HEK293T (cell line): ENCODE results near the gene TRIM8.
"Not testable (repeated sequence)": the region's sequence is repeated elsewhere in the genome, so short reads cannot be mapped to it uniquely, and the experiment has no call there.

Source experiments
- CTCF ChIA-PET: fragments of 350-600 bp; formaldehyde crosslinking; extraction: SDS; loops from one replicate; lab custom pipeline; 2021; ENCODE audit warnings: antibody characterized with exemption, inconsistent platforms; lab: Yijun Ruan, JAX
- POLR2A ChIA-PET: fragments of 350-600 bp; formaldehyde crosslinking; extraction: SDS; loops from one replicate; lab custom pipeline; 2020; ENCODE audit warnings: antibody characterized with exemption, inconsistent platforms; lab: Yijun Ruan, JAX
- DNase-seq: peaks from one replicate; pipeline ENCODE4 v3.0.0; 2012; ENCODE audit warnings: mixed read lengths; ENCODE audit errors: extremely low spot score
- ARNT ChIP-seq: fragments of 450-650 bp; IDR thresholded peaks from 2 replicates; pipeline ENCODE4 v1.6.1; 2017; ENCODE audit warnings: mild to moderate bottlenecking
- BHLHE40 ChIP-seq: fragments of 450-650 bp; IDR thresholded peaks from 2 replicates; pipeline ENCODE4 v1.6.1; 2016; ENCODE audit warnings: mild to moderate bottlenecking, moderate library complexity, borderline replicate concordance
- CTBP1 ChIP-seq: fragments of 450-650 bp; IDR thresholded peaks from 2 replicates; pipeline ENCODE4 v1.6.1; 2016; ENCODE audit warnings: borderline replicate concordance
- ELF4 ChIP-seq: fragments of 450-650 bp; IDR thresholded peaks from 2 replicates; pipeline ENCODE4 v1.6.1; 2017; ENCODE audit warnings: antibody characterized with exemption
- FOXA1 ChIP-seq: fragments of 450-650 bp; IDR thresholded peaks from 2 replicates; pipeline ENCODE4 v1.6.1; 2016; ENCODE audit warnings: mild to moderate bottlenecking
- FOXK2 ChIP-seq: fragments of 450-650 bp; IDR thresholded peaks from 2 replicates; pipeline ENCODE4 v1.6.1; 2016; ENCODE audit warnings: mild to moderate bottlenecking
- FOXM1 ChIP-seq: fragments of 450-650 bp; IDR thresholded peaks from 2 replicates; pipeline ENCODE4 v1.6.1; 2017; ENCODE audit warnings: mild to moderate bottlenecking, borderline replicate concordance
- HDGF ChIP-seq: fragments of 450-650 bp; IDR thresholded peaks from 2 replicates; pipeline ENCODE4 v1.6.1; 2017; ENCODE audit warnings: antibody characterized with exemption, borderline replicate concordance
- L3MBTL2 ChIP-seq: fragments of 450-650 bp; conservative IDR thresholded peaks from 2 replicates; pipeline ENCODE4 v1.6.1; 2016; ENCODE audit warnings: mild to moderate bottlenecking
- LEF1 ChIP-seq: fragments of 450-650 bp; IDR thresholded peaks from 2 replicates; pipeline ENCODE4 v1.6.1; 2017; ENCODE audit warnings: mild to moderate bottlenecking, borderline replicate concordance
- NFRKB ChIP-seq: fragments of 450-650 bp; IDR thresholded peaks from 2 replicates; pipeline ENCODE4 v1.6.1; 2016; ENCODE audit warnings: mild to moderate bottlenecking, moderate library complexity
- SP1 ChIP-seq: fragments of 450-650 bp; IDR thresholded peaks from 2 replicates; pipeline ENCODE4 v1.6.1; 2017
- SUZ12 ChIP-seq: fragments of 450-650 bp; IDR thresholded peaks from 2 replicates; pipeline ENCODE4 v1.6.1; 2016; ENCODE audit warnings: mild to moderate bottlenecking
- TARDBP ChIP-seq: fragments of 450-650 bp; IDR thresholded peaks from 2 replicates; pipeline ENCODE4 v1.6.1; 2016
- ZNF384 ChIP-seq: fragments of 450-650 bp; IDR thresholded peaks from 2 replicates; pipeline ENCODE4 v1.6.1; 2016
- TF ChIP-seq, protein P1 (sequence below): fragments of 450-650 bp; IDR thresholded peaks from 2 replicates; pipeline ENCODE4 v1.6.1; 2016

The TRIM8 gene

DNA sequence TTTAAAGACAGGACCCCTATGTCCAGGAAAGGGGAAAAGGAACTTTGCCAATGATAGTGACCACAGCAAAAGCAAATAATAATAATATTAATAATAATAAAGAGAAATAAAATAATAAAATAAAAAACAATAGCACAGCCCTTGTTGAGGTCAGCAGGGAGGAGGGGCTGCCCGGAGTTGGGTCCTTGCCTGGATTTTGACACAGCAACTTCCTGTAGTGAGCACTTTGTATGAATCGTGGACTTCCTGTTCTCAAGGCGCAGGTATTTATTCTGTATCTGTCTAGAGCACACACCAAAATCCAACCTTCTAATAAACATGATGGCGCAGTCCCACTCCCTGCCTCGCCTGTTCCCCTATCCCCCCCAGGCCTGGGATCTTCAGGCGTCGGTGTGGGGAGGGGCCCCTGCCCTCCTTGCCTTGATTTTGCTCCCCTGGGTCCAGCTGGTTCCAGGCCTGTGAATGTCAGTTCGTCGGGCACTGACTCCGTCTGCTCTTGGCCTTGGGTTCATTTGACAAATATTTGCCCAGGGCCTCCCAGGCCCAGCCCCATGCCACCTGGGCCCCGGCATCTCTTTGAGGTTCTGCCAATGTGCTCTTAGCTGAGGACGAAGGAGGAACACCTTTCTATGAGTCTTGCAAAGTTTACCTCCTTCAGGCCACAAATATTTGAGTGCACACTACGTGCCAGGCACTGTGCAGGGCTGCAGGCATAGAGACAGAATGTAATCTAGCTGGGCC, 13.9 kb downstream of the TRIM8 start:
- CTCF ChIA-PET, result interaction anchor here (0.6 to 1.0 kb wide), 2 partner anchors 11 to 17 kb away, joined by 3 read pairs; no protein-coding TSS in a partner anchor
- TF ChIP-seq L3MBTL2 (no peak), FOXA1 (no peak), BHLHE40 (no peak), TARDBP (no peak), ZNF384 (no peak), FOXM1 (no peak), SP1 (no peak), SUZ12 (no peak), HDGF (no peak), LEF1 (no peak), CTBP1 (no peak), FOXK2 (no peak), ARNT (no peak), NFRKB (no peak), ELF4 (no peak)
- TF ChIP-seq, protein P1, sequence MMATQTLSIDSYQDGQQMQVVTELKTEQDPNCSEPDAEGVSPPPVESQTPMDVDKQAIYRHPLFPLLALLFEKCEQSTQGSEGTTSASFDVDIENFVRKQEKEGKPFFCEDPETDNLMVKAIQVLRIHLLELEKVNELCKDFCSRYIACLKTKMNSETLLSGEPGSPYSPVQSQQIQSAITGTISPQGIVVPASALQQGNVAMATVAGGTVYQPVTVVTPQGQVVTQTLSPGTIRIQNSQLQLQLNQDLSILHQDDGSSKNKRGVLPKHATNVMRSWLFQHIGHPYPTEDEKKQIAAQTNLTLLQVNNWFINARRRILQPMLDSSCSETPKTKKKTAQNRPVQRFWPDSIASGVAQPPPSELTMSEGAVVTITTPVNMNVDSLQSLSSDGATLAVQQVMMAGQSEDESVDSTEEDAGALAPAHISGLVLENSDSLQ, result no peak
- no peak for DNase-seq
- POLR2A ChIA-PET, result interaction anchor here (1.1 kb wide), 1 partner anchor 16 kb away, joined by 5 read pairs; no protein-coding TSS in a partner anchor

DNA sequence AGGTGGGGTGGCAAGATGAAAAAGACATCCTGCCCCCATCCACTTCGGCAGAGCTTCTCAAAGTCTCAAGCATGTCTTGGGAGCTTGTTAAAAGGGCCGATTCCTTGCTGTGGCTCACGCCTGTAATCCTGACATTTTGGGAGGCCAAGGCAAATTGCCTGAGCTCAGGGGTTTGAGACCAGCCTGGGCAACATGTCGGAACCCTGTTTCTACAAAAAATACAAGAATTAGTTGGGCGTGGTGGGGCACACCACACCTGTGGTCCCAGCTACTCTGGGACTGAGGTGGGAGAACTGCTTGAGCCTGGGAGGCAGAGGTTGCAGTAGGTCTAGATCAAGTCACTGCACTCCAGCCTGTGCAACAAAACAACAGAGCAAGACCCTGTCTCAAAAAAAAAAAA, 14.5 kb downstream of the TRIM8 start:
- DNase-seq, result no peak
- TF ChIP-seq FOXK2, result no peak
- TF ChIP-seq FOXA1, result no peak
- no peak for TF ChIP-seq SP1
- no peak for TF ChIP-seq ARNT
- no peak for TF ChIP-seq ELF4
- TF ChIP-seq SUZ12, result no peak
- TF ChIP-seq LEF1, result no peak
- TF ChIP-seq CTBP1, result no peak
- no peak for TF ChIP-seq ZNF384
- POLR2A ChIA-PET, result interaction anchor here (1.1 kb wide), 1 partner anchor 17 kb away, joined by 5 read pairs; no protein-coding TSS in a partner anchor
- CTCF ChIA-PET, result interaction anchor here (0.6 to 1.0 kb wide), 2 partner anchors 11 to 16 kb away, joined by 3 read pairs; no protein-coding TSS in a partner anchor

DNA sequence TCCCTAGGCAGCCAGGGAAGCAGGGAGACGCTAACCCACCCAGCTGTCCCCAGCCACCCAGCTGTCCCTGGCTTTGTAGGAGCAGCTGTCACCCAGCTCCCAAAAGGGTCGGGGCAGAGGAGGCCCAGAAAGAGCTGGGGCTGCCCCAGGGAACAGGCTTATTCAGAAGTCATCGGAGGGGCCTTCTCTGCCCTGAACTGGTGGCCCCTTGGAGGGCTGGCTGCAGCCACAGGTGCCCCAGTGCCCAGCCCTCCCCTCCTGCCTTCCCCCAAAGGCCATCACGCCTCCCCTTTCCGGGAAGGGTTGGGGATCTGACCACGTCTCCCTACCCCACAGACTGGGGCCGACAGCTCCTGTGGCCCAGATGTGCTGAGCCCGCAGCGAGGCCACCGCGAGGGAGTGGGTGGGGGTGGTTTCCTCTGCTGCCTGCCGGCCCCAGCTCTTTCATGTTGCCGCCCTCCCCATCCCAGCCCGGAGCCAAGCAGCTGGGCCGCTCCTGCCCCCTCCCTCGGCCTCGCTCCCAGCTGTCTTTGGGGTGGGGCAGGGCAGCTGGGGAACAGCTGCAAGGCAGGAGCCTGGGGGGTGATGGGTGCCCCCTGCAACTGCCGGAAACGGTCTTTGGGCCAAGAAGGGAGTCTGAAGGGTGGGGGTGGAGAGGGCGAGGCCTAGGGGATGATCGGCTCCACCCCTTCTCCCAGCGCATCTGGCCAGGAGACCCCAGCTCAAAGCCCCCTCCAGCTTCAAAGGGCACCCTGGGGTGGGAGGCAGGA, 16.8 kb downstream of the TRIM8 start:
- no peak for DNase-seq
- no peak for TF ChIP-seq TARDBP
- no peak for TF ChIP-seq NFRKB
- no peak for TF ChIP-seq L3MBTL2
- TF ChIP-seq, protein P1, result no peak
- TF ChIP-seq SP1, result no peak
- no peak for TF ChIP-seq BHLHE40
- no peak for TF ChIP-seq FOXK2
- TF ChIP-seq ARNT, result no peak
- TF ChIP-seq HDGF, result no peak
- no peak for TF ChIP-seq ELF4
- ChIA-PET CTCF (interaction anchor here (2.2 kb wide), 1 partner anchor 9 kb away, joined by 11 read pairs; no protein-coding TSS in a partner anchor), POLR2A (interaction anchor here (0.9 kb wide), 1 partner anchor 11 kb away, joined by 3 read pairs; no protein-coding TSS in a partner anchor)

DNA sequence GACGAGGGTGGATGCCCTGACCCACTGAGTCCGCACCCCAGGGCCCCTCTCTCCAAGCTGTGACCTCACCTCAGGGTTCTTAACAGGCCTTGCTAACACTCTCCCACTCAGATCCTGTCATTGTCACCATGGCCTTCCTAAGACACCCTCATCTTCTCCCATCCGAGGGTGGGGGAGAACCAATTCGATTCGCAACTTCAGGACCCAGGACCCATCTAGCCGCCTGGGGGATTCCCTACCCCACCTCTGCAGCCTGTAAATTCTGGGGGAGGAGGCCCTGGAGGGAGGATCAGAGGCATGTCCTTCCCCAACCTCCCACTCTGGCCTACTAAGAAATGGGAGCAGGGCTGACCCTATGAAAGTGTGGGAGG, 17.4 kb downstream of the TRIM8 start:
- ChIA-PET CTCF (interaction anchor here (2.2 kb wide), 1 partner anchor 9 kb away, joined by 11 read pairs; no protein-coding TSS in a partner anchor), POLR2A (interaction anchor here (0.9 kb wide), 1 partner anchor 12 kb away, joined by 3 read pairs; no protein-coding TSS in a partner anchor)
- TF ChIP-seq CTBP1 (no peak), FOXA1 (no peak), ZNF384 (no peak), ELF4 (no peak), FOXK2 (no peak), ARNT (no peak)
- no peak for DNase-seq

DNA sequence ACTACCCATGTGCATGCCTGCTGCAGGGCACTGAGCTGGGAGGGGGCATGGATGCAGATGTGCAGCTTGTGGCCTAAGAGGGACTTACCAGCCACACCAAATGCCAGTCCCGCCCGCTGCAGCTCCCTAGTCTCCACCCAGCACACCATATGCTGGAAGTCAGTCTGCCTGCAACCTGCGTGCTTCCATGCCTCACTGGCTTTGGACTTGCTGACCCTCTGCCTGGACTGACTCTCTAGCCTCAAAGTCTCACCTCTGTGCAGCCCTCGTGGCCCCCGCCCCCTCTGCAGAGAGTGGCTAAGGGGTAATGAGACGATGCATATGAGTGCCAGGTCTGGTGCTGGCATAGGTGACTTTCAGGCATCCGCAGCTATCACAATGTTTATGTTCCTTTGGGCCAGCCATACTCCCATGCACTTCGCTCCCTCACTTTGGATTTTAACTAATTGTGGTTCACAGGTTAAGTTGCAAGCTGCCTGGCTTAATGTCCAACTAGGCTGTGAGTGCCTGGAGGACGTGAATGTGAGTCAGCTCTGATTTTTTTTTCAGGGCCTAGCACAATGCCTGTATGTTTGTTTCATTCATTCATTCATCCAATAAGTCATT, 21.7 kb downstream of the TRIM8 start:
- TF ChIP-seq SUZ12 (no peak), LEF1 (no peak), ELF4 (no peak), HDGF (no peak), L3MBTL2 (no peak), ZNF384 (no peak), SP1 (no peak), FOXK2 (no peak), ARNT (no peak), FOXM1 (no peak), TARDBP (no peak), CTBP1 (no peak), FOXA1 (no peak), NFRKB (no peak), BHLHE40 (no peak)
- TF ChIP-seq, protein P1, result no peak
- no peak for DNase-seq
- POLR2A ChIA-PET, result interaction anchor here (1.2 kb wide), 1 partner anchor 22 kb away, joined by 6 read pairs; the partner anchor contains the start of gene TRIM8
- CTCF ChIA-PET, result interaction anchor here (1.0 kb wide), 1 partner anchor 16 kb away, joined by 3 read pairs; no protein-coding TSS in a partner anchor

DNA sequence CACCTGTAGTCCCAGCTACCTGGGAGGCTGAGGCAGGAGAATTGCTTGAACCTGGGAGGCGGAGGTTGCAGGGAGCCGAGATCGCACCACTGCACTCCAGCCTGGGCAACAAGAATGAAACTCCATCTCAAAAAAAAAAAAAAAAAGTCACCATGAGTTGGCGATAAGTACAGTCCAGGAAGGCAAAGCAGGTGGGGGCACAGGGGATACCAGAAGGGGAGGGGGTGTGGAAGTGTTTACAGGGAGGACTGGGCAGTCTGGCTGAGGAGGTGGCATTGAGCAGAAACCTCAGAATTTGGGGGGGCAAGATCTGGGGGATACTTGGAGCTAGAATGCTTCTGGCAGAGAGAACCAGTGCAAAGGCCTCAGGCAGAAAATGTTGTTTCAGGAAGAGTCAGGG, 23.1 kb downstream of the TRIM8 start:
- POLR2A ChIA-PET, CTCF ChIA-PET, DNase-seq: not testable (repeated sequence)
